Breast epithelium (tissue), 3 donors: ENCODE results near the gene LARP6.

ENCODE experiments used
- POLR2A ChIP-seq: fragments of 450-650 bp; IDR thresholded peaks from one replicate; pipeline ENCODE4 v1.6.1; 2016; ENCODE audit warnings: antibody characterized with exemption, mild to moderate bottlenecking, moderate library complexity
- POLR2AphosphoS5 ChIP-seq, 3 donors: sonication (generic); formaldehyde crosslinking; IDR thresholded peaks; one replicate each; pipeline ENCODE4 v1.6.1; 2017; ENCODE audit warnings: antibody characterized with exemption in 3 of 3
- TF ChIP-seq, protein P1 (sequence below), 3 donors: fragments of 450-650 bp; IDR thresholded peaks; one replicate each; pipeline ENCODE4 v1.5.1; 2016 to 2017; ENCODE audit warnings: antibody characterized with exemption in 3 of 3, mild to moderate bottlenecking in 3 of 3, moderate library complexity in 3 of 3

GRCh38 chr15:70810916-70811578, 42.9 kb downstream of the LARP6 start:
- TF ChIP-seq POLR2AphosphoS5 (IDR thresholded peaks at IDR 0.05) (no peak), POLR2A (no peak)
- TF ChIP-seq, protein P1, sequence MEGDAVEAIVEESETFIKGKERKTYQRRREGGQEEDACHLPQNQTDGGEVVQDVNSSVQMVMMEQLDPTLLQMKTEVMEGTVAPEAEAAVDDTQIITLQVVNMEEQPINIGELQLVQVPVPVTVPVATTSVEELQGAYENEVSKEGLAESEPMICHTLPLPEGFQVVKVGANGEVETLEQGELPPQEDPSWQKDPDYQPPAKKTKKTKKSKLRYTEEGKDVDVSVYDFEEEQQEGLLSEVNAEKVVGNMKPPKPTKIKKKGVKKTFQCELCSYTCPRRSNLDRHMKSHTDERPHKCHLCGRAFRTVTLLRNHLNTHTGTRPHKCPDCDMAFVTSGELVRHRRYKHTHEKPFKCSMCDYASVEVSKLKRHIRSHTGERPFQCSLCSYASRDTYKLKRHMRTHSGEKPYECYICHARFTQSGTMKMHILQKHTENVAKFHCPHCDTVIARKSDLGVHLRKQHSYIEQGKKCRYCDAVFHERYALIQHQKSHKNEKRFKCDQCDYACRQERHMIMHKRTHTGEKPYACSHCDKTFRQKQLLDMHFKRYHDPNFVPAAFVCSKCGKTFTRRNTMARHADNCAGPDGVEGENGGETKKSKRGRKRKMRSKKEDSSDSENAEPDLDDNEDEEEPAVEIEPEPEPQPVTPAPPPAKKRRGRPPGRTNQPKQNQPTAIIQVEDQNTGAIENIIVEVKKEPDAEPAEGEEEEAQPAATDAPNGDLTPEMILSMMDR (IDR thresholded peaks at IDR 0.05): no peak
